Activated T-cell treated with anti-CD3 and anti-CD28 coated beads for 48 hours (primary cell): Measurements from ENCODE around the gene CES3.

Experiments
- DNase-seq: peaks from one replicate; pipeline ENCODE4 v3.0.0-alpha.2; 2020; ENCODE audit warnings: low read depth

CES3 gene

DNA sequence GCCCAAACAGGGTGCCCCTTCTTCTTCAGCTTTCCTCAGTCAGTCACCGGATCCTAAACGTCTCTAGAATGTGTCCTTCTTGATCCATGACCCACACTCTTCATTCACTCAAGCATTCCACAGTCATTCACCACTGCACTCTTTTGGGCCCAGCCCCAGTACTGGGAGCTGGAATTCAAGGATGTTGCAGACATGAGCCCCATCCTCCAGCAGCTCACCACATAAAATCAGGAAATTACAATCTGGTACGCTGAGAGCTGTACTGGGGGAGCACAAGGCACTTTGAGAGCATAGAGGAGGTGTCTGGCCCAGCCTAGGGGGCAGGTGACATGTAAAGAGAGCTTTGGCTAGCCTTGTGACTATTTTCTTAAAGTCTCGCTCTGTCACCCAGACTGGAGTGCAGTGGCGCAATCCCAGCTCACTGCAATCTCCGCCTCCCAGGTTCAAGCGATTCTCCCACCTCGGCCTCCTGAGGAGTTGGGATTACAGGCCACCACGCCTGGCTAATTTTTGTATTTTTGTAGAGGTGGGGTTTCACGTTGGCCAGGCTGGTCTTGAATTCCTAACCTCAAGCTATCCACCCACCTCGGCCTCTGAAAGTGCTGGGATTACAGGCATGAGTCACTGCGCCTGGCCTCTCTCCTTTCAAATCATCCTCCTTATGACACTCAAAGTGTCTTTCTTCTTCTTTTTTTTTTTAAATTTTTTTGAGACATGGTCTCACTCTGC lies 46.0 kb downstream of the CES3 start:
- no peak for DNase-seq

DNA sequence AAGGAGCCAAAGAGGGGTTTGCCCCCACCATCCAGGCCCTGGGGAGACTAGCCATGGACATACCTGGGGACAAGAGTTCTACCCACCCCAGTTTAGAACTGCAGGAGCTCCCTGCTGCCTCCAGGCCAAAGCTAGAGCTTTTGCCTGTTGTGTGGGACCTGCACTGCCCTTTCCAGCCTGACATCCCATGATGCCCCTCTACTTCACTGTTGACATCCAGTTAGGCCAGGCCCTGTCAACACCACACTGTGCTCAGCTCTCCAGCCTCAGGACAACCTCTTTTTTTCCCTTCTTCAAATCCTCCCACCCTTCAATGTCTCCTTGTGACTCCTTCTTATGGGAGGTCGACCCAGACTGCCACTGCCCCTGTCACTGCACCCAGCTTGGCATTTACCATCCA lies 48.1 kb downstream of the CES3 start:
- DNase-seq: no peak

DNA sequence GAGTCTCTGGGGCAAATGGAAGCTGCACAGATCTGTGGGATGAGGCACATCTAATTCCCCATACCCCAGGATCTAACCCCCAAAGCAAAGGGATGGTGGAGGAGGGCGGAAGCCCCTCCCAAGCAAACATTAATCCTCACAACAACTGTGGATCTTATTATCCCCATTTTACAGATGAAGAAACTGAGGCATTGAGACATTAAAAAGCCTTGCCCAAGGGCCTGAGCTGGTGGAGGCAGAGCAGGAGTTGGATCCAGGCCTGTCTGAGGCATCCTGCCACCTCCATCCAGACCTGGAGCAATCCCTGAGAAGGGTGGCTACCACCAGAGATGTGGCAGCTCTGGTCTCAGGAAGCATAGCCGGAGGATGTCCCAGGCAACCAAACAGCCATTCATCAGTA lies 50.2 kb downstream of the CES3 start:
- DNase-seq: no peak

DNA sequence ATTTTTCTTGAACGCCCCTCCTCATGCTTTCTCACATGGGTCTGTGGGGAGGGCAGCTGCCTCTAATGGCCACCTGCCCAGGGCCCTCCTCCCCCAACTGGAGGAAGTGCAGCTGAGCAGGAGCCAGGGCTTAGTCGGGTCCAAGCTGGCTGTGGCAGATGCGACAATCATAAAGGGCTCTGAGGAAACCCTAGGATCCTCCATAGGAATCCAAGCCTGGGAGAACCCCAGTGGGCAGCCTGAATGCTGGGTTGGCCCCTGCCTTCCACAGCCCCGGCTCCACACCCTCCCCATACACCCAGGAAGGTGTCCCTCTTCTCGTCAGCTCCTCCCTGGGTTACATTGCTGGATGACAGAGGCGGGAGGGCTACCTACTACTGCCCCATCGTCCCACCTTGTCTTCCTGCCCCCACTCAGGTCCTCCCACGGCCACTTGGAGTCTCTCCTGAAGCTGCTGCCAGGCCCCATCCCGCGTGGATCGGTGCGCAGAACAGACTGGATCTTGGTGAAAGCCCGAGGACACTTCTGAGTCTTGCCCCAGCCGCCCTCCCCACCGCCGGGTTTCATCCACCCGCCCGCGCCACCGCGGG lies 52.3 kb downstream of the CES3 start:
- no peak for DNase-seq

DNA sequence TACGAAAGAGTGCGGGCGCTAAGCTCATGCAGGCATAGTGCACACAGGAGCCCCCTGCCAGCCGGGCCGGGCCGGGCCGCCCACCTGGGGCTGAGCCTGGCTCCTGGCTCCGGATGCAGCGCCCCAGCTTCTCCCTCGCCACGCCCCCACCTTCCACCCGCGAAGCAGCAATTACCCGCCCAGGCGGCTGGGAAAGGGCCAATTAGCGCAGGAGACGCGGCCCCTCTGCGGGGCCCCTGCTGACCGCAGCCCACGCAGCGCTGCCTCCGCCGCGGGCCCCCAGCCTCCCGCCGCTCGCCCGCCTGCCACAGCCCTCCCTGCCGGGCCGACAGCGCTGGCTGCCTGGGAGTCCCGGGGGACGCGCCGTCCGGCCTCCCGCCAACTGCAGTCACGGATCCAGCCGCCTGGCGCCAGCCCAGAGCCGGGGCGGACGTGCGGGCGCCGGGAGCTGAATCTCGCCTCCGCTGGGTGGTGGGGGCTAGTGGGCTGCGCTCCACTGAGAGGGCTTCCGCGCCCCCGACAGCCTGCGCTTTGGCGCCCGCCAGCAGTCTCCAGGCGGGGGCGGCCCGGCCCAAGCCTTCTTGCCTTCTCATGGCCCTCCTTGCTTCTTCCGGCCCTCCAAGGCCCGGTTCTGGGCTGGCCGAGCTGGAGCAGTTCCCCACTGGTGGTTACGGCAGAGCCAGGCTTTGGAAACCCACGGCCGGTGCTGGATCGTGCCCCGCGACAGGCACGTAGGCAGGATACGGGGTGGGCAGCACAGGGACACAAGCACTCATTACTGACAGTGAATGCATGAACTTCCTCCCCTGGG lies 53.0 kb downstream of the CES3 start:
- DNase-seq: peak; percentile 84

DNA sequence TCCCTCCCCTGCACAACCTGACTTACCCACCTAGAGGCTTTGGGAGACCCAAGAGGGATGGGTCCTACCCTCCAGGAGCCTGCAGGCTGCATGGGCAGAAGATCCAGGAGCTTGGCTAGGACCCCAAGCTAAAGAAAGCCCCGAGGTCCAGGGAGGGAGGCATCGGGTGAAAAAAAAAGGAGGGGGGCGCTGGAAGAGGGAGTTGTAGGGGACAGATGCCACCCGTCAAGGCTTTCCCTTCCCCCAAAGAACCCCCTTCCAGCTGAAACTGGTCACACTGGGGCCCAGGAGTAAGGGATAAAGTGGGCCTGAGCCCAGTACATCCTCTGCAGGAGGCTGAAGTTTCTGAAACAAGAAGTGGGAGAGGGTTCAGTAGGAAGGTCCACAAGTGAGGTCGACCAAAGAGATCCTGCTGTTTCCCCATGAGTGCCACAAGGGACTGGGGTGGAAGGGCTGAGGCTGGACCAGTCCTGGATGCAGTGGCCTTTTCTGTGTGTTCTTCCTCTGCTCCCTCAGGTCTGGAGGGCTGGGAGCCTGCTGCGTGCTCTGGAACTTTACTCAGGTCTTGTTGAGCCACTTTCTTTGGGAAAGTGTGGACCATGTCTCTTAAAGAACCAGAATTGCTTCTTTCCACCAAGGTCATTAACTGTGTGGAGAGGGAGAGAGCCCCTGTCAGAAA lies 53.7 kb downstream of the CES3 start:
- DNase-seq: no peak

DNA sequence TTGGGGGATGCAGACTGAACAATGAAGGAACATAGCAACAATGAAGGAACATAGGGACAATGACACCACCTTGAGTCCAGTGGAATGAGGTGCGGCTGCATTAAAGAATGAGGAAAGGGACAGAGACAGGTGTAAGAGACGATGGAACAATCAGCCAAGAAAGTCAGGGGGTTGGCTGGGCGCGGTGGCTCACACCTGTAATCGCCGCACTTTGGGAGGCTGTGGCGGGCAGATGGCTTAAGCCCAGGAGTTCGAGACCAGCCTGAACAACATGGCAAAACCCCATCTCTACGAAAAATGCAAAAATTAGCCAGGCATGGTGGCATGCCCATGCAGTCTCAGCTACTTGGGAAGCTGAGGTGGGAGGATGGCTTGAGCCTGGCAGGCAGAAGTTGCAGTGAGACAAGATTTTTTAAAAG lies 54.3 kb downstream of the CES3 start:
- DNase-seq: no peak

DNA sequence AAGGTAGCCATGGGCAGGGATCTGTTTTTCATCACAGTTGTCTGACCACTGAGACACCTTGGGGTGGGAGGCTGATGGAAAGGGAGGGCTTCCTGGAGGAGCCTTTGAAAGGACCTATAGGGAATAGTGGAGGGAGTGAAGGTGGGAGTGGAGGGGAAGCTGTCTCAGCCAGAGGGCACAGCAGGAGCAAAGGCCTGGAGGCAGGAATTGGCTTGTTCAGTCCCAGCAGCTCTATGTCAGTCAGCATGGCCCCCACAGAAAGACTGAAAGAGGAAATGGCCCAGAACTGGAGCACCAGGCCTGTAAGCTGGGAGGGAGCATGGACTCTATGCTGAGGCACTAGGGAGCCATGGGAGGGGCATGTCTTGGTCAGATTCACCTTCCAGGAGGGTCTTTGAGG lies 55.1 kb downstream of the CES3 start:
- DNase-seq: no peak

DNA sequence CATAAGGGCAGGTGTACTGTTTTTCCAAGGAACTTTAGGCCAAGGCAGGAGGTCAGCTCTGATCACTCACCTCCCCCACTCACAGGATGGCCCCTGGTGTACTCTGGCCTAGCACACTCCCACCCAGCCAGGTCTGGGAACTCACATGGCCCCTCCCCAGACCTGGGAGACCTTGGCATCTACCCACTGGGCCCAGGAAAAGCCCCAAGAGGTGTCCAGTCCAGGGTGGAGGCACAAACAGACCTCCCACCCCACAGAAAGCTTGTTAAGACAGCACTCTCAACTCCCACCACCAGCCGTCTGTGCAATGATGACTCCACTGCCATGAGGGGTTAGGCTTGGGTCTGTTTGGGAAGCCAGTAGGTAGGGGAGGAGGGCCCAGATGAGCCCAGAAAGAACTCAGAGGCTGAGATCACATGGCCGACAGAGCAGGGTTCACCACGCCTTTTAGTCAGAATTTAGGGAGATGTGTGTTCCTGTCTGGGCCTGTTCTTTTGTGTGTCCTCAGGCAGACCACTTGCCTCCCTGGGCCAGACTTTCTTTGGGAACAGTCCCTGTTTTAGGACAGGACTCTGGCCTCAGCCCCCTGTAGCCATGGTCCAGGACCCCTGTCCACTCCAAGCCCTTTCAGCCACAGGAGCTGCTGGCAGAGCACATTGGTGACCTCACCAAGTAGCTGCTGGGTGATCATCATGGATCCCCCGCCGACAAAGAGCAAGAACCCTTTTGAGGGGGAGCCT lies 55.8 kb downstream of the CES3 start:
- no peak for DNase-seq

DNA sequence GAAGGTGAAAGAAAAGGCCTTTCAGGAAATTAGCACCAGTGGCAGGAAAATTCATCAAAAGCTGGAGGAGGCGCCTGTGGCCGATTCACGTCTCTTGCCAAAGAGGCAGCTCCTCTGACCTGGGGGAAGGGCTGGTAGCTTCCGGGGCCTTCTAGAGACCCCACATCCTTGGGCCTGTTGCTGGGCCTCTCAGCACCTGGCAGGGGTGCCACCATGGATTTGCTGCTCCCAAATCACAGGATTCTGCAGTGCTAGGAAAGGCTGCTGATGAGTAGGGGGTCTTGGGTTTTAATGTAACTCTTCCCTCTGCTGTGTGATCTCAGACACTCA lies 56.3 kb downstream of the CES3 start:
- DNase-seq: no peak

DNA sequence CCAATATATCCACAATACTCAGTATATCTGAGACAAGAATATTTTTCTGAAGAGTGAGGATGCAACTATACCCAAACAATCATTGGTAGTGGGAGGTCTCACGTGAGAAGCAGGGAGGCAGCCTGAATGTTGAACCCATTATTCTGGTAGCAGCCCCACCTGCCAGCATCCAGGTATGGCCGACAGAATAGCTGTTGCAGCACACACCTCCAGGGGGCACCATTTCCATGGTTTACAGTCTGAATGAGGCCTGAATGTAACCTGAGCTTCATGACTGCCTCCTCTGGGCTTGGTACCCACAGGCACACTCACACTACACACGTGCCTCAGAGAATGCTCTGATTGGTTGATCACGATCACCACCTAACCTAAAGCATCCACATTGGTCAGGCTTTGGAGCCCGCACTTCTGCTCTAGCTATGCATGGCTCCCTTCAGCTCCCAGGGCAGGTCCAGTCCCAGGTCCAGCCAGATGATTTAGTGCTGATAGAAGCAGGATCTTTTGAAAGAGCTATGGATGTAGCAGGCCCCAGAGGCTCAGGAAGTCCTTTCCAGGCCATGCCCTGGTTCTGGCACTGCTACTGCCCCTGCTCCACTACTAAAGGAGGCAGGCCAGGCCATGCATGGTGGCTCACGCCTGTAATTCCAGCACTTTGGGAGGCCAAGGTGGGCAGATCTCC lies 56.9 kb downstream of the CES3 start:
- DNase-seq: peak; percentile 83

DNA sequence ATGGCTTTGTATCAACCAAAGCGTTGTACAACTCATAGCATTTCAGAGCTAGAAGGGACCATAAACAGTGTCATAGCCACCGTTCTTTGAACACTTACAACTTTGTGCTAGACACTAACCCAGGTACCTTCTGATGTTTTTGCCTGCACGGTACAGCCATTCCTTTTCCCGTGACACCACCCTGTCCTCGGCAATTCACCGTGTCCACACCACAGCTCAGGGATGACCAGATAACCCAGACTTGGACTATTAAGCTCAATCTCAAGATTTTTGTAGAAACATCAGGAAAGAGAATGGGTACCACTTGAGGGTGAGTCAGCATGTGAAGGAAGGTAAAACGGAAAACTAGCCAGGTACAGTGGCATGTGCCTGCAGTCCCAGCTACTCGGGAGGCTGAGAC lies 58.1 kb downstream of the CES3 start:
- no peak for DNase-seq

DNA sequence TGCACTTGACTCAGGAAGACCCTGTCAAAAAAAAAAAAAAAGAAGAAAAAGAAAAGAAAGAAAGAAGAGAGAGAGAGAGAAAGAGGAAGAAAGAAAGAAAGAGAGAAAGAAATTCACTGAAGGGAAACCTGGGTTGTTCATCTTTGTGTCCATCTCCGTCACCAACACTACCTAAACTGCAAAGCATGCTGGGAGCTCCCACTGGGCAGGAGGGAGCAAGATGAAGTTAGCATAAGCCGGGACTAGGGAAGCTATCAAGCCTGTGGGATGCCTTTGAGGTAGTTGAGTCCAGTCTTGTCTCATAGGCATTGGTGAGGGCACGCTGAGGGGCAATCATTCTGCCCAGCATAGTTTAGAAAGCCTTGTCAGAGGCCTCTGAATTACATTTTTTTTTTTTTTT lies 60.3 kb downstream of the CES3 start:
- DNase-seq: no peak

DNA sequence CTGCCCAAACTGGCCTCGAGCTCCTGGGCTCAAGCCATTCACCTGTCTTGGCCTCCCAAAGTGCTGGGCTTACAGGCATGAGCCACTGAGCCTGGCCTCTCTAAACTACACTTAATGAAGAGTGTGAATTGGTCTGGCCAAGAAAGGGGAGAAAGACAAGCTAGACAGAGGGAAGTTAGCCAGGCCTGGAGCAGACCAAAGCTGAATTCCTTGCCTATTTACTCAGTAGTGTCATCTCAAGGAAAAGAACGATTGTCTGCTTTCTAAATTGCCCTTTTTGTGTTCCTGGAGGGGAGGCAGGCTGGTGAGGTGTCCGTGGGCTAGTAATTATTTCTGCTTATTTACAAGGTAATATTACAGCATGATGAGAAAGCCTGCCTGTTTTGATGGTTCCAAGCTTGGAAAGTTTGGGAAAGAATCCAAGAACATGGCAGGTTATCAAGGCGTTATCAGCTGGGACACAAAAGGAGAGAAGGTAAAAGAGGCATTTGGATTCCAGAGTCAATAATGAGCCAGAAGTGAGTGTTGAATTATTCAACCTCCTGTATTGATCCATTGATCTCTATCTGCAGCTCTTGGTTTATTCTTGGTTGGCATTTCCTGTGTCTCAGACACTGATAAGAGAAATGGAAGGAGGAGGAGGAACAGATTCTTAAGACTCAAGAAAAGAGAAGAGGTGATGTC lies 61.6 kb downstream of the CES3 start:
- no peak for DNase-seq

DNA sequence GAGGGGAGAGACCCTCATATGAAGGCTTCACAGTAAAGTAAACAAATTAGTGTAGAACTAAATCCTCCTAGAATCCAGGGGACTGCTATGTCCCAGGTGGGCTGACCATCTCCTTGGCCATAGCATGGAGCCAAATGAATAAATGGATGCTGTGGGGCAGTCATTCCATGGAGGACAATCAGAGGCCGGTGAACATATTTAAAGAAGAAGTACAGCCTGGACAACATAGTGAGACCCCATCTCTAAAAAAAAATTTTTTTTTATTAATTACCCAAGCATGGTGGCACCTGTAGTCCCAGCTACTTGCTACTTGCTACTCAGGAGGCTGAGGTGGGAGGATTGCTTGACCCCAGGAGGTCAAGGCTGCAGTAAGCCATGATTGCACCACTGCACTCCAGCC lies 62.6 kb downstream of the CES3 start:
- DNase-seq: no peak
